CD4-positive, alpha-beta T cell treated with Interleukin-15 for 1 hour (primary cell): ENCODE data around the gene DUSP9.
A peak's percentile ranks its signal among the peaks of the same experiment; 100 is the strongest.
"Not testable (repeated sequence)": the region's sequence is repeated elsewhere in the genome, so short reads cannot be mapped to it uniquely, and the experiment has no call there.

Experiments used
- DNase-seq: peaks from one replicate; pipeline ENCODE4 v3.0.0-alpha.2; 2020

DUSP9 gene

GRCh38 chrX:153646620-153647373 lies at the start of gene DUSP9:
DUSP9 (plus strand) TSS chrX:153647203; CDS start chrX:153647954, 751 bp downstream.
- DNase-seq, result peak; percentile 13

DNA sequence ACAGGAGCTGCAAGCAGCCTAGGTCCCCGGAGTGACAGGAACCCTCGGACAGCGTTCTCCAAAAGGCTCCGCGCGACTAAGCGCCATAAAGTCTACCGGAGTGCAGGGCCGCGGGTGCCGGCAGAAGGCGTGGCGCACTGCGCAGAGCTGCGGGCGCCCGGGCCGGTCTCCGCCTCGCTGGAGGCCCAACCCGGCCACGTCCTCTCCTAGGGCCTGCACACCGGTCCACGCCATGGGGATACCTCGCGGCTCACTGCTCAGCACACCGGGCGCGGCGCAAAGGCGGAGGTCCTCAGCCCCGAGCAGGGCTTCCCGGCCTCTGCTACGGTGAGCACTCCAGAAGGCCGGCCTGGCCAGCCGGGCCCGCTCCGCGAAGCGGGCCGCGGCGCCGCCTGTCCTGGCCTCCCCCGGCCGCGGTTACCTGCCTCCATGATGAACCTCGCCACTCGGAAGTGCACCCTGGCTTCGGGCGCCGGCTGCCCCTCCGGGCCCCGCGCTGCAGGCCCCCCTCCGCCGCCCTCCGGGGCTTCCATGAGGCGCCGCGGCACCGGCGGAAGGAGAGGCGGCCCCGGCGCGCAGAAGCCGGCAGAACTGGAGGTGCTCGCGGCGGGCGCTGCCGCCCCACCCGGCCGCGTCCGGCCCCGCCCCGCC lies 48.3 kb upstream of the DUSP9 start, which contains the start of gene CCNQ:
CCNQ (minus strand) TSS at position 599 of the 651 bp plus-strand sequence; CDS start at position 533, 66 bp downstream.
- DNase-seq, result no peak

GRCh38 chrX:153599192-153600031 lies 47.6 kb upstream of the DUSP9 start:
- peak; percentile 92 for DNase-seq

DNA sequence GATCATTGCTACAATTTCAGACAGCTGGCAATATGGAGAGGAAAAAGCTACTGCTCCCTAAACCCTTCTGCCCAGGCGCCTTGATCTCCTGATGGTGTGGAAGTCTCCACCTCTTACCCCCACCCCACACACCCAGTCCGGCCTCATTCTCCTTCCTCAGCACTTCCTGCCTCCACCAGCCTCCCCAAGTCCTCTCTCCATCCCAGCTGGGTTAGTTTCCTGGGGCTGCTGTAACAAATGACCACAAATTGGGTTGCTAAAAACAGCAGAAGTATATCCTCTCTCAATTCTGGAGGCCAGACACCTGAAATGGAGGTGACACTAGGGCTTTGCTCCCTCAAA lies 47.0 kb upstream of the DUSP9 start:
- DNase-seq, result no peak

- no peak for DNase-seq
These were observed 46.1 kb upstream of the DUSP9 start for GRCh38 chrX:153600921-153601320.

DNA sequence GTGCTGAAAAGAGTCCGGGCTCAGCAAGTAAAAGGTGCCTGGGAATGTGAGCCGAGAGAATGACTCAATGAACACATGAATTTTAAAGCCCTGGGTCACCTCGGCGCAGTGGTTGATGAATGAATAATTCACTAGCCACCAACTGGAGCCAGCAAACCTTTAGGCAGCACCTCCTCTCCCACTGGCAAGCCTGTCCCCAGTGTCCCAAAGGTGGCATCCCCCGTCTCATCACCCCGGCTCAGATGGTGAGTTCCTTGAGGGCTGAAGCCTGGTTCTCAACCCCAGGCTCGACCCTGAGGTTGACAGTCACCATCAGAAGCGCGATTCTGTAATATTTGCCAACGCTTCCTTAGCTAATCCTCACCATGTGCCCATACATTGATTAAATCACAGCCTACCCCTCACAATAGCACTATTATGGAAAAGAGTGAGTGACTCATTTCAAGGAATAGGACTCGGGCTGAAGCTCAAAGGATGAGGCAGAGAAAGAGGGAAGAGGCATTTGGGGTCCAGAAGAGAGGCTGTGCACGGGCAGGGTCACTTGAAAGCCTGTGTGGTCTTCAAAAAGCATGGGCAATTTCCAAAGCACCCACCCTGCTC lies 45.4 kb upstream of the DUSP9 start:
- DNase-seq, result no peak

DNA sequence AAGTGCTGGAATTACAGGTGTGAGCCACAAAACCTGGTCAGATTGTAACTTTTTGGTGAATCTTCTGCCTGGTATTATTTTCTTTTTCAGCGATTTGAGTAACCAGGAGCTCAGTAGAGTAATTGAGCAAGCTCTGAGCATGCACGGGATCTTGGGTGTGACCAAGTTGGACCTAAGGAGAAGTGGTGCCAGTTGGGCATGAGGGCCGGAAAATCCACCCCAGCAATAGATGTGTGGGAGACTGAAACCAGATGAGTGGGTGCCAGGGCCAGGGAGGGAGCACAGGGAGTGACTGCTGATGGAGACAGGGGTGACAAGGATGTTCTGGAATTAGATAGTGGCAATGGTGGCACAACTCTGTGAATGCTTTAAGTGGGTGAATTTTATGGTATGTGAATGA lies 44.4 kb upstream of the DUSP9 start:
- no peak for DNase-seq

DNA sequence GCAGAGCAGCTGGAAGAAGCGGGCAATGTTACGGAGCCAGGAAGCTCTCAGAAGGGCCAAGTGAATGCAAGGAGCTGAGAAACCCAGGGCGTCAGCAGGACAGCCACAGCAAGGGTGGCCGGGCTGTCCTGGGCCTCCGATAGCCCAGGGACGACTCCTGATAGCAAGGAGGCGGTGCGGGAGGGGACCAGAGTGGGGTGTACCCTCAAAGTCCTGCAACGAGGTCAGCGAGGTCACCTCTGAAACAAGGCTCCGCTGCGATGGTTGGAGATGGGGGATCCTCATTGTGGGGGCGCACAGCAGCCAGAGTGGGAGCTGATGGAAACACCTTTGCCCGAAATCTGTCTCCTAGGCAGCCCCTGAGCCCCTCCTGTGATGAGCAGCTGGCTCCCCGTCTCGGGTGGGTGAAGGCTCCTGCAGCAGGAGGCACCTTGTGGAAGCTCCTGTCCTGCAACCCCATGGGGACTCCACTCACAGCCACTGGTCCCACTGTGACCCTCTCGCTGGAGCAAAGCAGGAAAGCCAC lies 43.8 kb upstream of the DUSP9 start:
- no peak for DNase-seq

DNA sequence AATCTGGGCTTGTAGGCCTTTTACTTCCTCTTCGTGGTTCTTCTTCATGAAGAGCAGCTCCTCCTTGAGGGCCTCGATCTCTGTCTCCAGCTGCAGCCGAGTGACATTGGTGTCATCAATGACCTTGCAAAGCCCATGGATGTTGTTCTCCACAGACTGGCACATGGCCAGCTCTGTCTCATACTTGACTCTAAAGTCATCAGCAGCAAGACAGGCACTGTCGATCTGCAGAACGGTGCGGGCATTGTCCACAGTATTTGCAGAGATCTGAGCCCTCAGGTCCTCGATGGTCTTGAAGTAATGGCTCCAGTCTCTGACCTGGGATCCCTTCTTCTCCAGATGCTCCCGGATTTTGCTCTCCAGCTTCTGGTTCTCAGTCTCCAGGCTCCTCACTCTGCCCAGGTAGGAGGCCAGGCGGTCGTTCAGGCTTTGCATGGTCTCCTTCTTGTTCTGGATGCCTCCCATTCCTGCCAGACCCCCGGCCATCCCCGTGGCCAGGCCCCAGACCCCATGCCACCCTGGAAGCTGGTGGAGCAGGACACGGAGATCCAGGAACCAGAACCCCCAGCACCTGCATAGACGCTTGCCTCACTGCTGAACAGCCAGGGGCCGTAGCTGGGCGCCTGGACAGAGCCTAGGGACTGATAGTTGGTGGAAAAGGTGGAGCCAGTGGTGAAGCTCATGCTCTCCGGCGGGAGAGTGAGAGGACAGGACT lies 42.2 kb upstream of the DUSP9 start:
- DNase-seq, result not testable (repeated sequence)

- no peak for DNase-seq
These were observed 40.5 kb upstream of the DUSP9 start for GRCh38 chrX:153606503-153606902.

GRCh38 chrX:153608376-153608775 lies 38.6 kb upstream of the DUSP9 start:
- no peak for DNase-seq

- no peak for DNase-seq
These were observed 38.2 kb upstream of the DUSP9 start for GRCh38 chrX:153608806-153609205.

DNA sequence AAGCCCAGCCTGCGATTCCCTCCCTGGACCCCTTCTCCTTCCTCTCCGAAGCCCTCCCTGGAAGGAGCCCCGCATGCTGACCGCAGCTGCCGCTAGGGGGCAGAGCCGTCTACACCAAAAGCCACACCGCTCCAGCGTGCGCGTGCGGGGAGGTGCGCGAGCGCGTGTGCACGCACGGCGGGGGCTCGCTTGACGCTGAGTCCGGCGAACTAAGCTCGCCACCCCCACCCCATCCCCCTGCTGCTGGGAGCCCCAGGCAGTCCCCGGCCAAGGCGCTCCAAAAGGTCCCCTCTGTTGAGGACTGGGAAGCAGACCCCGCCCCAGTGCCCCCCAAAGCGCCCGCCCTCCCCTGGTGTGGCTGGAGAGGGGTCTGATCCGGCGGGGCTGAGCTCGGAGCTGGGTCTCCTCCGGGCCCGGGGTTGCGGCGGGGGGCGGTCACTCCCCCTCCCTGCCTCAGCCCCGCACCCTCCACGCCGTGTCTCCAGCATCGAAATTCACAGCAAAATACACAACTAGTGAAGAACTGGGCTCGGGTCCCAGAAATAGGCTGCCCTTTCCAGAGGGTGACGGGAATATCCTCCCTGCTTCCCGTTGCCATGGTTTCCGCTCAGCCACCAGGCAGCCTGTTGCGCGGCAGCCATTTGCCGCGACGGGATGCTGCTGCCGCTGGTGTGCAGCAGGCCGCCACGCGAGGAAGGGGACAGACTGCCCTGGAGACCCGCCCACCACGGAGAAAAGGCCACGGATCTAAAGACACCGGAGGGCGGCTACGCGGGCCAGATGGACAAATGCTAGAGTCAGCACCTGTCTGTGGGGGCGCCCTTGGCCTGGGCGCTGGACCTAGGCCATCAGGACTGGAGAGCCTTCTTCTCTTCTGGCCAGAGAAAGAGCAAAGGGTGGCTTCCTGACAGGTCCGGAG lies 36.8 kb upstream of the DUSP9 start:
- DNase-seq, result peak; percentile 75

- no peak for DNase-seq
These were observed 36.2 kb upstream of the DUSP9 start for GRCh38 chrX:153610836-153611213.

GRCh38 chrX:153611298-153612095 lies 35.5 kb upstream of the DUSP9 start:
- peak; percentile 10 for DNase-seq

- no peak for DNase-seq
These were observed 34.6 kb upstream of the DUSP9 start for GRCh38 chrX:153612413-153612812.

- no peak for DNase-seq
These were observed 32.2 kb upstream of the DUSP9 start for GRCh38 chrX:153614818-153615217.

DNA sequence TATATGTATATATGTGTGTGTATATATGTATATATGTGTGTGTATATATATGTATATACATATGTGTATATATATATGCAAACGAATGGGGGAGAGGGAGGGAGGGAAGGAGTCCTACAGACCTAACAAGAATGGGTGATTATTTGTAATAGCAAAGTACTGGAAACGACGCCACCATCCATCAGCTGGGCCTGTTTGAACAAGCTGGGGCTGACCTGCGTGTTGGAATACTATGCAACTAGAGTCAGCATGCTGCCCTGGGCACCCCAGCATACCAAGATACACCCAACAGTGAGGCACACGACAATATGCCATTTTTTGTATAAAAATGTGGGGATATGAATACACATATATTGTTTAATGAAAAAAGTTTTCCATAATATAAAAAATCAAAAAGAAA lies 26.4 kb upstream of the DUSP9 start:
- DNase-seq, result peak; percentile 9

GRCh38 chrX:153621949-153622598 lies 24.9 kb upstream of the DUSP9 start:
- DNase-seq, result peak; percentile 14
